MM.1S (cell line): ENCODE results near the gene PARP3.
"Not testable (repeated sequence)": the region's sequence is repeated elsewhere in the genome, so short reads cannot be mapped to it uniquely, and the experiment has no call there.

Experiments
- DNase-seq: peaks from one replicate; pipeline ENCODE4 v3.0.0-alpha.2; 2015
- H2AFZ ChIP-seq: fragments of 300-600 bp; sonication (generic); 2 replicates; pipeline ENCODE4 v1.6.0; 2016; ENCODE audit warnings: antibody characterized with exemption, low read length
- H3F3A ChIP-seq: fragments of 300-600 bp; sonication (generic); 2 replicates; pipeline ENCODE4 v1.6.1; 2016; ENCODE audit warnings: mild to moderate bottlenecking, antibody characterized with exemption, low read length, moderate library complexity, mixed read lengths; ENCODE audit not compliant: insufficient read depth
- H3K27ac ChIP-seq: fragments of 300-600 bp; sonication (generic); 2 replicates; pipeline ENCODE4 v1.5.1; 2016; ENCODE audit warnings: mild to moderate bottlenecking, low read length
- H3K27me3 ChIP-seq: fragments of 300-600 bp; sonication (generic); replicated peaks from 2 replicates; pipeline ENCODE4 v1.6.0; 2016; ENCODE audit warnings: low read length; ENCODE audit not compliant: insufficient read depth
- H3K36me3 ChIP-seq: fragments of 300-600 bp; sonication (generic); replicated peaks from 2 replicates; pipeline ENCODE4 v1.6.1; 2016; ENCODE audit warnings: mild to moderate bottlenecking, low read length, mixed read lengths; ENCODE audit not compliant: insufficient read depth
- H3K4me1 ChIP-seq: fragments of 300-600 bp; sonication (generic); 2 replicates; pipeline ENCODE4 v1.6.1; 2016; ENCODE audit warnings: low read length, mixed read lengths
- H3K4me2 ChIP-seq: fragments of 300-600 bp; sonication (generic); 2 replicates; pipeline ENCODE4 v1.6.0; 2016; ENCODE audit warnings: low read depth, low read length
- H3K4me3 ChIP-seq: fragments of 300-600 bp; sonication (generic); 2 replicates; pipeline ENCODE4 v1.5.1; 2016; ENCODE audit warnings: low read length, mixed read lengths
- H3K79me2 ChIP-seq: fragments of 300-600 bp; sonication (generic); 2 replicates; pipeline ENCODE4 v1.6.1; 2016; ENCODE audit warnings: mixed run types, low read length, mixed read lengths
- H3K9ac ChIP-seq: fragments of 300-600 bp; sonication (generic); 2 replicates; pipeline ENCODE4 v1.6.1; 2016; ENCODE audit warnings: low read length, mixed read lengths
- H3K9me2 ChIP-seq: fragments of 300-600 bp; sonication (generic); replicated peaks from 2 replicates; pipeline ENCODE4 v1.6.1; 2016; ENCODE audit warnings: mild to moderate bottlenecking, low read length, mixed read lengths; ENCODE audit not compliant: insufficient read depth
- H3K9me3 ChIP-seq: fragments of 300-600 bp; sonication (generic); replicated peaks from 2 replicates; pipeline ENCODE4 v1.6.1; 2016; ENCODE audit warnings: mild to moderate bottlenecking, low read length, mixed read lengths; ENCODE audit not compliant: insufficient read depth
- H4K20me1 ChIP-seq: fragments of 300-600 bp; sonication (generic); 2 replicates; pipeline ENCODE4 v1.6.1; 2016; ENCODE audit warnings: mild to moderate bottlenecking, low read length, moderate library complexity, mixed read lengths; ENCODE audit not compliant: insufficient read depth
- CTCF ChIP-seq: fragments of 300-600 bp; sonication (generic); IDR thresholded peaks from 2 replicates; pipeline ENCODE4 v1.5.1; 2016; ENCODE audit warnings: antibody characterized with exemption, low read length, mixed read lengths
- EZH2 ChIP-seq: fragments of 300-600 bp; sonication (generic); optimal IDR thresholded peaks from 2 replicates; pipeline ENCODE3; 2017; ENCODE audit warnings: low read depth, mild to moderate bottlenecking, antibody characterized with exemption, low read length, mixed read lengths
- EZH2phosphoT487 ChIP-seq: fragments of 300-600 bp; sonication (generic); IDR thresholded peaks from 2 replicates; pipeline ENCODE4 v1.6.1; 2018; ENCODE audit warnings: antibody characterized with exemption, low read length

Gene PARP3

GRCh38 chr3:51986010-51986947 is 44.1 kb downstream of the PARP3 start:
- H3K4me2 ChIP-seq = no peak overlapping the region
- H3K27ac ChIP-seq = no peak overlapping the region

GRCh38 chr3:51987568-51987967 is 45.4 kb downstream of the PARP3 start:
- TF ChIP-seq EZH2 (no peak), EZH2phosphoT487 (no peak), CTCF (no peak)
- Histone ChIP-seq H3K36me3 (no peaks in the 10 kb centered on the region), H3K4me1 (no peaks in the 10 kb centered on the region), H4K20me1 (no peaks in the 10 kb centered on the region), H3K27ac (no peak overlapping the region), H3K4me2 (no peak overlapping the region), H2AFZ (no peak overlapping the region), H3K27me3 (no peaks in the 10 kb centered on the region), H3K9me3 (no peaks in the 10 kb centered on the region), H3K9me2 (no peaks in the 10 kb centered on the region), H3K9ac (no peak overlapping the region), H3F3A (peaks cover 33% of the 10 kb centered on the region), H3K79me2 (peaks cover 3% of the 10 kb centered on the region; the same call in 1 of the 2 replicates), H3K4me3 (no peak overlapping the region)
- DNase-seq = no peak

More at GRCh38 chr3:51986010-51986947, 44.1 kb downstream of the PARP3 start:
- H3K4me3 ChIP-seq = no peak overlapping the region
- H3K79me2 ChIP-seq = peaks cover 1% of the 10 kb centered on the region
- H2AFZ ChIP-seq = no peak overlapping the region
- no peaks in the 10 kb centered on the region for H3K9me2 ChIP-seq
- DNase-seq = no peak
- no peaks in the 10 kb centered on the region for H3K9me3 ChIP-seq
- no peaks in the 10 kb centered on the region for H3K36me3 ChIP-seq
- no peaks in the 10 kb centered on the region for H4K20me1 ChIP-seq
- H3F3A ChIP-seq = peaks cover 29% of the 10 kb centered on the region
- no peaks in the 10 kb centered on the region for H3K27me3 ChIP-seq
- H3K4me1 ChIP-seq = no peaks in the 10 kb centered on the region
- H3K9ac ChIP-seq = no peak overlapping the region
- TF ChIP-seq EZH2phosphoT487 (no peak), CTCF (no peak), EZH2 (no peak)

- H3K36me3 ChIP-seq = no peaks in the 10 kb centered on the region
- no peak overlapping the region for H3K4me2 ChIP-seq
- H3K9ac ChIP-seq = no peak overlapping the region
- H2AFZ ChIP-seq = no peak overlapping the region
- no peak for DNase-seq
- H3K9me3 ChIP-seq = no peaks in the 10 kb centered on the region
- peaks cover 28% of the 10 kb centered on the region; the same call in 1 of the 2 replicates for H3F3A ChIP-seq
- H4K20me1 ChIP-seq = no peaks in the 10 kb centered on the region
- no peaks in the 10 kb centered on the region for H3K27me3 ChIP-seq
- no peaks in the 10 kb centered on the region for H3K9me2 ChIP-seq
- H3K27ac ChIP-seq = no peak overlapping the region
- H3K4me1 ChIP-seq = no peaks in the 10 kb centered on the region
- no peak overlapping the region for H3K4me3 ChIP-seq
- TF ChIP-seq EZH2phosphoT487 = no peak
- TF ChIP-seq CTCF = no peak
- no peak for TF ChIP-seq EZH2
- peaks cover 10% of the 10 kb centered on the region for H3K79me2 ChIP-seq
Measured at GRCh38 chr3:51988286-51989146, 46.4 kb downstream of the PARP3 start.

- H3K4me2 ChIP-seq, H3K9ac ChIP-seq, H3K9me3 ChIP-seq, H3K9me2 ChIP-seq, DNase-seq, H3K4me1 ChIP-seq, H4K20me1 ChIP-seq, H3K36me3 ChIP-seq, H3K27me3 ChIP-seq, H2AFZ ChIP-seq, H3K4me3 ChIP-seq, H3K27ac ChIP-seq: not testable (repeated sequence)
- Histone ChIP-seq H3K79me2 (peaks cover 28% of the 10 kb centered on the region), H3F3A (peaks cover 37% of the 10 kb centered on the region)
Measured at GRCh38 chr3:51990501-51990971, 48.4 kb downstream of the PARP3 start.
